ENCODE results near the gene CLCNKB.

CLCNKB gene

GRCh38 chr1:16087733-16088132, 44.2 kb downstream of the CLCNKB start:
- Histone ChIP-seq H3K27ac (peak overlapping the region in 2 of 21 experiments; percentile 6 to 46), H3K4me3 (no peak overlapping the region)

GRCh38 chr1:16088351-16088911, 44.8 kb downstream of the CLCNKB start:
- no peak overlapping the region for H3K4me3 ChIP-seq
- H3K27ac ChIP-seq, result peak overlapping the region in 8 of 21 experiments; percentile 0 to 54 (median 18)

- no peak overlapping the region for H3K4me3 ChIP-seq
- H3K27ac ChIP-seq, result peak overlapping the region in 4 of 21 experiments; percentile 0 to 54 (median 27)
These were observed 45.4 kb downstream of the CLCNKB start for GRCh38 chr1:16088996-16089395.

- H3K4me3 ChIP-seq, result no peak overlapping the region
- H3K27ac ChIP-seq, result peak overlapping the region in 2 of 21 experiments; percentile 35 to 39
These were observed 46.7 kb downstream of the CLCNKB start for GRCh38 chr1:16090076-16090826.

GRCh38 chr1:16091296-16091695, 47.7 kb downstream of the CLCNKB start:
- H3K4me3 ChIP-seq, result no peak overlapping the region
- peak overlapping the region in 14 of 21 experiments; percentile 30 to 81 (median 58) for H3K27ac ChIP-seq

- no peak overlapping the region for H3K4me3 ChIP-seq
- peak overlapping the region in 12 of 21 experiments; percentile 30 to 81 (median 58) for H3K27ac ChIP-seq
These were observed 48.7 kb downstream of the CLCNKB start for GRCh38 chr1:16092097-16092922.

- H3K27ac ChIP-seq, result peak overlapping the region in 5 of 21 experiments; percentile 10 to 81 (median 52)
- H3K4me3 ChIP-seq, result no peak overlapping the region
These were observed 49.4 kb downstream of the CLCNKB start for GRCh38 chr1:16092923-16093511.

- H3K4me3 ChIP-seq, result no peak overlapping the region
These were observed 50.0 kb downstream of the CLCNKB start for GRCh38 chr1:16093611-16094010.

GRCh38 chr1:16094453-16095158, 51.0 kb downstream of the CLCNKB start:
- Histone ChIP-seq H3K4me3 (no peak overlapping the region), H3K27ac (no peak overlapping the region)

More at GRCh38 chr1:16093611-16094010, 50.0 kb downstream of the CLCNKB start:
- no peak overlapping the region for H3K27ac ChIP-seq

GRCh38 chr1:16095447-16095846, 51.9 kb downstream of the CLCNKB start:
- H3K27ac ChIP-seq, result no peak overlapping the region
- no peak overlapping the region for H3K4me3 ChIP-seq

GRCh38 chr1:16099412-16099811, 55.8 kb downstream of the CLCNKB start:
- Histone ChIP-seq H3K27ac (no peak overlapping the region), H3K4me3 (no peak overlapping the region)

- Histone ChIP-seq H3K27ac (no peak overlapping the region), H3K4me3 (no peak overlapping the region)
These were observed 58.0 kb downstream of the CLCNKB start for GRCh38 chr1:16101623-16102022.
